H54 (cell line): Measurements from ENCODE around the gene ZFHX3.

ENCODE experiments used
- DNase-seq: peaks from one replicate; pipeline ENCODE4 v3.0.0; 2011; ENCODE audit warnings: low spot score, mixed read lengths; ENCODE audit not compliant: insufficient read length
- FAIRE-seq: peaks from 3 replicates; lab custom pipeline; 2011; peaks lifted over from hg19 to GRCh38; lab: Jason Lieb, UNC
- POLR2A ChIP-seq: IDR thresholded peaks from 2 replicates; pipeline ENCODE4 v1.6.1; 2011; ENCODE audit warnings: low read depth, mild to moderate bottlenecking, low read length

The ZFHX3 gene

GRCh38 chr16:72911971-72912370 is 136.0 kb downstream of the ZFHX3 start:
- TF ChIP-seq POLR2A, result no peak
- DNase-seq, result no peak
- FAIRE-seq, result no peak

- DNase-seq (no peak), FAIRE-seq (no peak)
- no peak for TF ChIP-seq POLR2A
Observed at GRCh38 chr16:72910875-72911274, 137.1 kb downstream of the ZFHX3 start.

GRCh38 chr16:72910381-72910780 is 137.5 kb downstream of the ZFHX3 start:
- DNase-seq (no peak), FAIRE-seq (no peak)
- TF ChIP-seq POLR2A, result no peak

- FAIRE-seq (no peak), DNase-seq (no peak)
- no peak for TF ChIP-seq POLR2A
Observed at GRCh38 chr16:72909196-72909595, 138.7 kb downstream of the ZFHX3 start.

GRCh38 chr16:72908362-72909167 is 139.4 kb downstream of the ZFHX3 start:
- DNase-seq (no peak), FAIRE-seq (no peak)
- TF ChIP-seq POLR2A, result no peak

- no peak for FAIRE-seq
- TF ChIP-seq POLR2A, result no peak
- DNase-seq, result peak; percentile 24
Observed at GRCh38 chr16:72905581-72905980, 142.3 kb downstream of the ZFHX3 start.

- DNase-seq, result no peak
- FAIRE-seq, result no peak
- TF ChIP-seq POLR2A, result no peak
Observed at GRCh38 chr16:72903176-72903575, 144.8 kb downstream of the ZFHX3 start.

GRCh38 chr16:72902206-72902605 is 145.7 kb downstream of the ZFHX3 start:
- FAIRE-seq (no peak), DNase-seq (no peak)
- TF ChIP-seq POLR2A, result no peak

- DNase-seq, result no peak
- TF ChIP-seq POLR2A, result no peak
- FAIRE-seq, result no peak
Observed at GRCh38 chr16:72901000-72901627, 146.8 kb downstream of the ZFHX3 start.

- TF ChIP-seq POLR2A, result no peak
- FAIRE-seq (no peak), DNase-seq (no peak)
Observed at GRCh38 chr16:72898216-72898825, 149.6 kb downstream of the ZFHX3 start.

GRCh38 chr16:72897707-72898106 is 150.2 kb downstream of the ZFHX3 start:
- DNase-seq (no peak), FAIRE-seq (no peak)
- no peak for TF ChIP-seq POLR2A

GRCh38 chr16:72896485-72897118 is 151.3 kb downstream of the ZFHX3 start:
- TF ChIP-seq POLR2A, result no peak
- FAIRE-seq, result no peak
- DNase-seq, result no peak

GRCh38 chr16:72895951-72896350 is 152.0 kb downstream of the ZFHX3 start:
- FAIRE-seq, result no peak
- no peak for TF ChIP-seq POLR2A
- no peak for DNase-seq

GRCh38 chr16:72894293-72895151 is 153.4 kb downstream of the ZFHX3 start:
- no peak for DNase-seq
- no peak for FAIRE-seq
- no peak for TF ChIP-seq POLR2A
